K562 (cell line): ENCODE data around the gene EFS. TPM values are rescaled to one million over a fixed set of nuclear protein-coding genes. Genes with fewer than 3 reads are reported as not detected.

ENCODE experiments used
- ATAC-seq: fragments of 200-7000 bp; cut with Tn5 transposase; 3 replicates; pipeline ENCODE4 v1.9.1; 2020; ENCODE audit warnings: moderate library complexity
- BruUV-seq: library from RNA; stranded (reverse); fragments of 400-500 nt; replicated peaks from 2 replicates; lab custom pipeline; 2021; lab: Mats Ljungman, UMichigan
- CTCF ChIA-PET: fragments of 300-600 bp; formaldehyde crosslinking; extraction: SDS; loops from one replicate; lab custom pipeline; 2021; ENCODE audit warnings: low intra/inter-chr PET ratio; lab: Yijun Ruan, JAX
- POLR2A ChIA-PET: fragments of 300-600, 350-650 bp; sonication (Branson Sonifier 250); formaldehyde crosslinking; extraction: SDS; loops from one replicate; lab custom pipeline; 2021; ENCODE audit warnings: antibody characterized with exemption, inconsistent platforms; lab: Yijun Ruan, JAX
- DNase-seq, 4 experiments: peaks; one replicate each; pipeline versions ENCODE4 v3.0.0 to v3.0.0-alpha.2; 2011 to 2018; ENCODE audit warnings: low spot score in 3 of 4, mixed read lengths in 3 of 4; ENCODE audit errors: extremely low read depth in 1 of 4
- FAIRE-seq: peaks from 2 replicates; lab custom pipeline; 2011; peaks lifted over from hg19 to GRCh38; lab: Jason Lieb, UNC
- H2AFZ ChIP-seq: 2 replicates; pipeline ENCODE4 v1.6.0; 2011; ENCODE audit warnings: low read depth, low read length, control low read depth, inconsistent platforms
- H3K27ac ChIP-seq: fragments of 200-600 bp; 3 replicates; pipeline ENCODE4 v1.8.0; 2011; ENCODE audit warnings: low read depth, mild to moderate bottlenecking, control low read depth, inconsistent platforms, low read length, moderate library complexity, mixed read lengths; ENCODE audit errors: extremely low read depth
- H3K27me3 ChIP-seq, 2 experiments: fragments of 300-600 bp in 1 of 2; 2 replicates in 1 of 2; 3 replicates in 1 of 2; pipeline versions ENCODE4 v1.6.0 to v1.8.0; 2011; ENCODE audit warnings: inconsistent platforms in 2 of 2, low read length in 2 of 2, mild to moderate bottlenecking in 1 of 2, mixed read lengths in 1 of 2, moderate library complexity in 1 of 2; ENCODE audit not compliant: control insufficient read depth in 2 of 2, insufficient read depth in 2 of 2
- H3K36me3 ChIP-seq: fragments of 300-600 bp; 3 replicates; pipeline ENCODE4 v1.8.0; 2011; ENCODE audit warnings: mild to moderate bottlenecking, low read length, inconsistent platforms; ENCODE audit not compliant: control insufficient read depth, insufficient read depth
- H3K4me1 ChIP-seq, 2 experiments: fragments of 200-600 bp in 1 of 2; replicated peaks in 1 of 2; 2 replicates in 1 of 2; 3 replicates in 1 of 2; pipeline versions ENCODE4 v1.5.1 to v1.8.0; 2011; ENCODE audit warnings: inconsistent platforms in 2 of 2, low read length in 2 of 2, mild to moderate bottlenecking in 1 of 2, mixed read lengths in 1 of 2, moderate library complexity in 1 of 2; ENCODE audit not compliant: control insufficient read depth in 2 of 2, insufficient read depth in 2 of 2
- H3K4me2 ChIP-seq: 2 replicates; pipeline ENCODE4 v1.6.1; 2011; ENCODE audit warnings: low read length, control low read depth, inconsistent platforms, mixed read lengths; ENCODE audit not compliant: insufficient read depth
- H3K4me3 ChIP-seq: fragments of 200-600 bp; sonication (generic), shearing (Covaris generic); 2 replicates; pipeline ENCODE4 v1.5.1; 2016; ENCODE audit warnings: control low read depth, inconsistent platforms
- H3K79me2 ChIP-seq: fragments of 200-600 bp; 3 replicates; pipeline ENCODE4 v1.8.0; 2011; ENCODE audit warnings: low read length, inconsistent platforms; ENCODE audit not compliant: control insufficient read depth, insufficient read depth
- H3K9ac ChIP-seq, 2 experiments: 2 replicates each; pipeline versions ENCODE4 v1.6.0 to v1.6.1; 2011; ENCODE audit warnings: low read depth in 2 of 2, low read length in 2 of 2, control low read depth in 1 of 2, inconsistent platforms in 1 of 2, mild to moderate bottlenecking in 1 of 2, mixed read lengths in 1 of 2; ENCODE audit not compliant: insufficient read depth in 1 of 2
- H3K9me1 ChIP-seq: one replicate; pipeline ENCODE4 v1.6.0; 2011; ENCODE audit warnings: inconsistent platforms, mild to moderate bottlenecking, low read length, moderate library complexity; ENCODE audit not compliant: control insufficient read depth, insufficient read depth
- H3K9me3 ChIP-seq: replicated peaks from 2 replicates; pipeline ENCODE4 v1.5.1; 2011; ENCODE audit warnings: low read depth, low read length, inconsistent platforms; ENCODE audit not compliant: control insufficient read depth, insufficient read depth
- H4K20me1 ChIP-seq: replicated peaks from 2 replicates; pipeline ENCODE4 v1.6.1; 2011; ENCODE audit warnings: low read length, inconsistent platforms, mixed read lengths; ENCODE audit not compliant: control insufficient read depth, insufficient read depth
- E2F6 ChIP-seq, 2 experiments: IDR thresholded peaks; 2 replicates each; pipeline ENCODE4 v1.6.1; 2011; ENCODE audit warnings: borderline replicate concordance in 1 of 2, control low read depth in 1 of 2, low read depth in 1 of 2, low read length in 1 of 2, mild to moderate bottlenecking in 1 of 2, mixed read lengths in 1 of 2, moderate library complexity in 1 of 2; ENCODE audit not compliant: insufficient read depth in 1 of 2, insufficient read length in 1 of 2, poor library complexity in 1 of 2, severe bottlenecking in 1 of 2; ENCODE audit errors: extremely low read depth in 1 of 2
- FOS ChIP-seq: IDR thresholded peaks from 3 replicates; pipeline ENCODE4 v1.6.1; 2011; ENCODE audit not compliant: insufficient read length; ENCODE audit errors: extremely low read depth
- GATA2 ChIP-seq: sonication (generic); formaldehyde crosslinking; IDR thresholded peaks from 2 replicates; pipeline ENCODE4 v1.4.0; 2020; ENCODE audit warnings: mild to moderate bottlenecking, missing genetic modification reagents
- HOXB6 ChIP-seq: fragments of 250-450 bp; sonication (Bioruptor Pico); IDR thresholded peaks from 2 replicates; pipeline ENCODE4 v1.5.1; 2022; ENCODE audit warnings: mild to moderate bottlenecking, borderline replicate concordance
- PCBP2 ChIP-seq: fragments of 200-400 bp; formaldehyde crosslinking; IDR thresholded peaks from 2 replicates; pipeline ENCODE4 v1.6.1; 2018; ENCODE audit warnings: low read length, low read depth, mild to moderate bottlenecking, moderate library complexity; ENCODE audit not compliant: poor library complexity, severe bottlenecking
- PPARD ChIP-seq: fragments of 250-450 bp; sonication (Bioruptor Pico); IDR thresholded peaks from 2 replicates; pipeline ENCODE4 v1.8.0; 2022; ENCODE audit warnings: inconsistent platforms, mild to moderate bottlenecking, moderate library complexity
- THRAP3 ChIP-seq: fragments of 450-650 bp; IDR thresholded peaks from 2 replicates; pipeline ENCODE4 v1.6.1; 2016; ENCODE audit warnings: mild to moderate bottlenecking, inconsistent platforms, borderline replicate concordance
- ZNF143 ChIP-seq: sonication (generic); formaldehyde crosslinking; IDR thresholded peaks from 2 replicates; pipeline ENCODE4 v1.9.0; 2022; ENCODE audit warnings: mild to moderate bottlenecking, missing genetic modification reagents
- ZNF3 ChIP-seq: fragments of 250-450 bp; sonication (Bioruptor Pico); IDR thresholded peaks from 2 replicates; pipeline ENCODE4 v1.5.0; 2021; ENCODE audit warnings: mild to moderate bottlenecking, moderate library complexity
- WGBS: fragments of 100-300 bp; shearing (Covaris generic); methylation state at CpG from one replicate; pipeline ENCODE4 v1.1.6; 2016; ENCODE audit warnings: low coverage, mixed read lengths; ENCODE audit not compliant: insufficient coverage; ENCODE audit errors: missing lambda C conversion rate; 5-methylcytosine and 5-hydroxymethylcytosine counted together
- in situ Hi-C: fragments of 300-500 bp; cut with MboI; formaldehyde crosslinking; loops from 4 replicates; pipeline ENCODE4 v1.15.0; 2018; ENCODE audit warnings: inconsistent platforms, mixed read lengths
- intact Hi-C: fragments of 100-400 bp; cut with micrococcal nuclease; formaldehyde crosslinking; loops from 2 replicates; pipeline ENCODE4 v1.14.2; 2022
- polyA plus RNA-seq, 8 experiments: library from polyadenylated mRNA; depleted of rRNA in 4 of 8; stranded (reverse) in 5 of 8; unstranded in 3 of 8; fragments of >200 nt; fragmentation: Nextera tagmentation in 2 of 8; fragmentation: Illumina TruSeq in 1 of 8; extraction: Ambion mirVana in 2 of 8; extraction: Trizol in 1 of 8; gene quantifications; 2 replicates each; pipeline versions ENCODE4 v1.2.1 to v1.2.3, GENCODE V29; 2011 to 2014; ENCODE audit warnings: inconsistent platforms in 1 of 8, missing spikeins in 1 of 8
- total RNA-seq, 7 experiments: library from RNA; depleted of rRNA in 6 of 7; stranded (reverse); fragments of >200 nt in 6 of 7; fragmentation: Illumina TruSeq in 2 of 7; extraction: Trizol in 2 of 7; gene quantifications; 2 replicates each; pipeline versions ENCODE4 v1.2.1 to v1.2.3, GENCODE V29; 2011 to 2021; ENCODE audit warnings: low replicate concordance in 1 of 7

Gene EFS
- total and polyA plus RNA-seq, 9 of the 15 experiments (the other 6 are each of a cell fraction or from before 2014, with no cell fraction given): 0.01 to 0.03 TPM; not detected in 7

- no peaks in the 10 kb centered on the region for H4K20me1 ChIP-seq
- H3K9me1 ChIP-seq: no peaks in the 10 kb centered on the region
- H2AFZ ChIP-seq: no peak overlapping the region
- no peak overlapping the region for H3K4me2 ChIP-seq
- intact Hi-C loops: no loop called here
- no peak overlapping the region for H3K27ac ChIP-seq
- BruUV-seq: no TSS peak
- H3K4me1 ChIP-seq: peaks cover 0 to 9% of the 10 kb centered on the region in 2 experiments; a peak in 3 of 5 replicates
- FAIRE-seq (no peak), DNase-seq (no peak), ATAC-seq (no peak)
- no peaks in the 10 kb centered on the region for H3K36me3 ChIP-seq
- ChIA-PET POLR2A (interaction anchor here (0.6 to 1.1 kb wide), 3 partner anchors 13 to 278 kb away, joined by 3 read pairs; partner anchors contain the start of genes ACIN1 and C14orf119), CTCF (no interaction called here)
- H3K4me3 ChIP-seq: no peak overlapping the region
- H3K79me2 ChIP-seq: no peaks in the 10 kb centered on the region
- 11% methylated on average over 2 of the region's 3 CpGs for WGBS
- peaks cover 2 to 31% of the 10 kb centered on the region in 2 experiments; a peak in 3 of 5 replicates for H3K27me3 ChIP-seq
- H3K9me3 ChIP-seq: no peaks in the 10 kb centered on the region
- TF ChIP-seq GATA2 (CRISPR knock-in tag): no peak
- no peak for TF ChIP-seq PPARD
- no peak for TF ChIP-seq ZNF3 (CRISPR knock-in tag)
- TF ChIP-seq E2F6 (IDR thresholded peaks at IDR 0.05; ENCODE audit: borderline replicate concordance in 1 of 2, extremely low read depth in 1 of 2, insufficient read depth in 1 of 2, insufficient read length in 1 of 2, low read depth in 1 of 2, low read length in 1 of 2, poor library complexity in 1 of 2, severe bottlenecking in 1 of 2): no peak
- no peak for TF ChIP-seq THRAP3
- TF ChIP-seq PCBP2: no peak
- no peak for TF ChIP-seq HOXB6 (CRISPR knock-in tag)
- TF ChIP-seq FOS: no peak
- no peak for TF ChIP-seq ZNF143 (CRISPR knock-in tag)
- in situ Hi-C loops: no loop called here
- H3K9ac ChIP-seq: no peak overlapping the region
These were observed 8.1 kb upstream of the EFS start for GRCh38 chr14:23373041-23373440.
